Loucy (cell line): Measurements from ENCODE around the gene BANP.

Experiments used
- EZH2phosphoT487 ChIP-seq: fragments of 200-600 bp; IDR thresholded peaks from 2 replicates; pipeline ENCODE4 v1.6.1; 2018; ENCODE audit warnings: antibody characterized with exemption, mild to moderate bottlenecking, moderate library complexity, borderline replicate concordance
- TF ChIP-seq, protein P1 (sequence below): fragments of 200-600 bp; sonication (generic); conservative IDR thresholded peaks from 2 replicates; pipeline ENCODE4 v1.5.1; 2014; ENCODE audit warnings: mild to moderate bottlenecking, antibody characterized with exemption, low read length

DNA sequence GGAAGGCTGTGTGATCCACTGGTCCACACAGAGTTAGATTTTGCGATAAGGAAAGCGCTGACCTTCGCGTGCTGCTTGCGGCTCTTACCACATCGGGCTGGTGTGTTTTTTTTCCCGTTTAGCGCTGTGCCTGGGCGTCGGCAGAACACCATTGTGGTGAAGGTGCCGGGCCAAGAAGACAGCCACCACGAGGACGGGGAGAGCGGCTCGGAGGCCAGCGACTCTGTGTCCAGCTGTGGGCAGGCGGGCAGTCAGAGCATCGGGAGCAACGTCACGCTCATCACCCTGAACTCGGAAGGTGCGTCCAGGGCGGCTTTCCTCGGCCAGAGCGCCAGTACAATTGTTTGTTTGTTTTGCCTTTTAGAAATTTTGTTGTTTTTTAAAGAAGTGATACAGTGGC is 54.7 kb downstream of the BANP start:
- TF ChIP-seq, protein P1, sequence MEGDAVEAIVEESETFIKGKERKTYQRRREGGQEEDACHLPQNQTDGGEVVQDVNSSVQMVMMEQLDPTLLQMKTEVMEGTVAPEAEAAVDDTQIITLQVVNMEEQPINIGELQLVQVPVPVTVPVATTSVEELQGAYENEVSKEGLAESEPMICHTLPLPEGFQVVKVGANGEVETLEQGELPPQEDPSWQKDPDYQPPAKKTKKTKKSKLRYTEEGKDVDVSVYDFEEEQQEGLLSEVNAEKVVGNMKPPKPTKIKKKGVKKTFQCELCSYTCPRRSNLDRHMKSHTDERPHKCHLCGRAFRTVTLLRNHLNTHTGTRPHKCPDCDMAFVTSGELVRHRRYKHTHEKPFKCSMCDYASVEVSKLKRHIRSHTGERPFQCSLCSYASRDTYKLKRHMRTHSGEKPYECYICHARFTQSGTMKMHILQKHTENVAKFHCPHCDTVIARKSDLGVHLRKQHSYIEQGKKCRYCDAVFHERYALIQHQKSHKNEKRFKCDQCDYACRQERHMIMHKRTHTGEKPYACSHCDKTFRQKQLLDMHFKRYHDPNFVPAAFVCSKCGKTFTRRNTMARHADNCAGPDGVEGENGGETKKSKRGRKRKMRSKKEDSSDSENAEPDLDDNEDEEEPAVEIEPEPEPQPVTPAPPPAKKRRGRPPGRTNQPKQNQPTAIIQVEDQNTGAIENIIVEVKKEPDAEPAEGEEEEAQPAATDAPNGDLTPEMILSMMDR = no peak
- TF ChIP-seq EZH2phosphoT487 = no peak
